ENCODE data around the gene SCLY. TPM values are rescaled to one million over a fixed set of nuclear protein-coding genes. Genes with fewer than 3 reads are reported as not detected.

The SCLY gene
- polyA plus RNA-seq, 1 experiment = 11.2 TPM

- H3K4me3 ChIP-seq (ENCODE audit: low read depth, low read length) = no peak overlapping the region
- ChIA-PET POLR2A (no interaction called here), CTCF (no interaction called here)
- no peaks in the 10 kb centered on the region for H3K9me3 ChIP-seq (ENCODE audit: control insufficient read depth, insufficient read depth, low read length)
- H3K27me3 ChIP-seq (ENCODE audit: control insufficient read depth, insufficient read depth, low read length) = no peaks in the 10 kb centered on the region
- no peak for TF ChIP-seq CTCF (IDR thresholded peaks at IDR 0.05; ENCODE audit: low read depth, low read length)
- DNase-seq (ENCODE audit: low read depth, low spot score) = no peak
- H3K27ac ChIP-seq (ENCODE audit: low read depth, low read length) = no peak overlapping the region
Measured at GRCh38 chr2:238019962-238020361, 40.8 kb upstream of the SCLY start.

- CTCF ChIA-PET = no interaction called here
- no peak for TF ChIP-seq CTCF (IDR thresholded peaks at IDR 0.05; ENCODE audit: low read depth, low read length)
- no peak overlapping the region for H3K27ac ChIP-seq (ENCODE audit: low read depth, low read length)
- POLR2A ChIA-PET = no interaction called here
- no peaks in the 10 kb centered on the region for H3K27me3 ChIP-seq (ENCODE audit: control insufficient read depth, insufficient read depth, low read length)
- no peak for DNase-seq (ENCODE audit: low read depth, low spot score)
- no peaks in the 10 kb centered on the region for H3K9me3 ChIP-seq (ENCODE audit: control insufficient read depth, insufficient read depth, low read length)
- no peak overlapping the region for H3K4me3 ChIP-seq (ENCODE audit: low read depth, low read length)
Measured at GRCh38 chr2:238020816-238021215, 40.0 kb upstream of the SCLY start.

GRCh38 chr2:238021327-238021726 is 39.5 kb upstream of the SCLY start:
- Histone ChIP-seq H3K27me3 (ENCODE audit: control insufficient read depth, insufficient read depth, low read length) (no peaks in the 10 kb centered on the region), H3K9me3 (ENCODE audit: control insufficient read depth, insufficient read depth, low read length) (no peaks in the 10 kb centered on the region), H3K27ac (ENCODE audit: low read depth, low read length) (no peak overlapping the region), H3K4me3 (ENCODE audit: low read depth, low read length) (no peak overlapping the region)
- TF ChIP-seq CTCF (IDR thresholded peaks at IDR 0.05; ENCODE audit: low read depth, low read length) = no peak
- ChIA-PET POLR2A (no interaction called here), CTCF (no interaction called here)
- DNase-seq (ENCODE audit: low read depth, low spot score) = no peak

GRCh38 chr2:238022594-238023157 is 38.1 kb upstream of the SCLY start:
- ChIA-PET POLR2A (no interaction called here), CTCF (no interaction called here)
- H3K4me3 ChIP-seq (ENCODE audit: low read depth, low read length) = no peak overlapping the region
- no peak overlapping the region for H3K27ac ChIP-seq (ENCODE audit: low read depth, low read length)
- DNase-seq (ENCODE audit: low read depth, low spot score) = no peak
- no peaks in the 10 kb centered on the region for H3K27me3 ChIP-seq (ENCODE audit: control insufficient read depth, insufficient read depth, low read length)
- H3K9me3 ChIP-seq (ENCODE audit: control insufficient read depth, insufficient read depth, low read length) = no peaks in the 10 kb centered on the region
- no peak for TF ChIP-seq CTCF (IDR thresholded peaks at IDR 0.05; ENCODE audit: low read depth, low read length)

- CTCF ChIA-PET = interaction anchor here (0.9 kb wide), 1 partner anchor 37 kb away, joined by 3 read pairs; the partner anchor contains the start of gene SCLY
- no peaks in the 10 kb centered on the region for H3K27me3 ChIP-seq (ENCODE audit: control insufficient read depth, insufficient read depth, low read length)
- no peak overlapping the region for H3K4me3 ChIP-seq (ENCODE audit: low read depth, low read length)
- no peaks in the 10 kb centered on the region for H3K9me3 ChIP-seq (ENCODE audit: control insufficient read depth, insufficient read depth, low read length)
- TF ChIP-seq CTCF (IDR thresholded peaks at IDR 0.05; ENCODE audit: low read depth, low read length) = no peak
- no peak overlapping the region for H3K27ac ChIP-seq (ENCODE audit: low read depth, low read length)
- no peak for DNase-seq (ENCODE audit: low read depth, low spot score)
- POLR2A ChIA-PET = no interaction called here
Measured at GRCh38 chr2:238023608-238024007, 37.2 kb upstream of the SCLY start.
